Measurements from ENCODE around the gene ERMAP.

DNA sequence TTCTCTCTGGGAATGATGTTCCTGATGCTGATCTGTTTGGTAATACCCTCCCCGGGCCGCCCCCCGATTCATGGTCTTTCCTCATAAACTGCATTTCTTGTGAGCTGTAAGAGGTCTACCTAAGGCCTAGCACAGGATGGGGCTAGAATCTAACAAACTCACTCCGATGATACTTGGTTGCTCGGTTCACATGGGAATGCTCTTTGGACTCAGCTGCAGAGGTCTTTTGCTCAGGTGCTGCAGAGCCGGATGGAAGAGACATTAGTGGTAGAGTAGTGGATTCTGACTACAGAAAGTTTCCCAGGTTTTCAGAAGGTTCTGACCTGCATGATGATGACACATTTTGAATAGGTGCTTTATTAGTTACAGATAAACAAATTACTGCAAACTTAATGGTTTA lies 40.4 kb upstream of the ERMAP start:
- TF ChIP-seq CTCF (IDR thresholded peaks at IDR 0.05): no peak
- TF ChIP-seq POLR2AphosphoS5 (IDR thresholded peaks at IDR 0.05): no peak
